ENCODE measurements around the gene MPND. TPM values are rescaled to one million over a fixed set of nuclear protein-coding genes. Genes with fewer than 3 reads are reported as not detected.
A peak's percentile ranks its signal among the peaks of the same experiment; 100 is the strongest.

Gene MPND
- total RNA-seq, 3 donors from 2014 or later = 6.1 to 7.7 (median 7.5) TPM

- intact Hi-C loops (cut with DNase I; ENCODE audit: low total_unique reads) = no loop called here
- DNase-seq (ENCODE audit: low spot score in 2 of 2) = no peak
- H3K4me3 ChIP-seq = peak overlapping the region; percentile 19 to 95 (median 89)
- H3K27me3 ChIP-seq = no peaks in the 10 kb centered on the region
- peaks cover 8 to 13% of the 10 kb centered on the region in 2 donors for H3K4me1 ChIP-seq
- no peaks in the 10 kb centered on the region for H3K9me3 ChIP-seq
- peak overlapping the region; percentile 90 to 97 for H3K27ac ChIP-seq
- H3K36me3 ChIP-seq = no peaks in the 10 kb centered on the region
- TF ChIP-seq CTCF (IDR thresholded peaks at IDR 0.05) = no peak
- no peak for TF ChIP-seq POLR2AphosphoS5 (IDR thresholded peaks at IDR 0.05)
- no peak for TF ChIP-seq POLR2A (IDR thresholded peaks at IDR 0.05)
Observed at GRCh38 chr19:4401769-4402170, 58.4 kb downstream of the MPND start.

DNA sequence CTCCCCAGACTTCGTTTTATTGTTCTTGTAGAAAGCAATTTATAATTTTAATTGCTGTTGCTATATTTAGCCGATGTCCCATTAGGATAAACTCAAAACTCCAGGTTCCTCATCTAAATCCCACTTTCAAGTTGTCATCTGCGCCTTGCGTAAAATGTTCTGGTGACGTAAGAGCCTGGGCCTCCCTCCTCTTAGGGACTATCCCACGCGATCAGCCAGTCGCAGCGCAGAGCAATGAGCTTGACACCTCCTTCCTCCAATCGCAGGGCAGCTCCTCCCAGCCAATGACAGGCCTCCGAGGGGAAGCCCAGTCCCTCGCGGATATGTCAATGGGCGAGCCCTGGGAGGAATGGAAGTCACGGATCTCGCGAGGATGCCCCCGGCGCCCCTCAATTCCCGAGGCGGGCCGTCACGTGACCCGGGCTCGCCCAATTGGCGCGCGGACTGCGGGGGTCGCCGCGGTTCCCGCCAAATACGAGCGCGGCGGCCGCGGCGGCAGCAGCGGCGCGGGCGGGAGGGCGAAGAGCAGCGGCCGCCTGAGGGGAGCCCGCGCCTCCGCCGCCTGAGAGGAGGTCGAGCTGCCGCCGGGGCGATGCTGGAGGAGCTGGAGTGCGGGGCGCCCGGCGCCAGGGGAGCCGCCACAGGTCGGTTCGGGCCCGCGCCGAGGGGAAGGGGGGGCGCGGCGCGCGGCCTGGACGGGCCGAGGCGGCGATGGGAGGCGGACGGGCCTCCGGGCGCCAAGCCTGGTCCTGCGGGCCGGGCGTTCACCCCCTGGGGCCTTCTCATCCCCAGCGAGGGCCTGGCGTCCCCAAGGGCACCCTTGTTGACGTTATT is 59.0 kb downstream of the MPND start, which contains the start of gene CHAF1A:
Gene CHAF1A, plus strand, starts transcription at position 470 of the 834 bp plus-strand sequence. Its CDS starts 123 bp downstream, at position 593.
- Histone ChIP-seq H3K4me3 (peak within 1 kb of the TSS; percentile 62 to 95 (median 89)), H3K9me3 (no peaks in the 10 kb centered on the region), H3K27ac (peak within 1 kb of the TSS; percentile 90 to 97), H3K36me3 (no peaks in the 10 kb centered on the region), H3K4me1 (peaks cover 8 to 13% of the 10 kb centered on the region in 2 donors), H3K27me3 (no peaks in the 10 kb centered on the region)
- intact Hi-C loops (cut with DNase I; ENCODE audit: low total_unique reads) = no loop called here
- peak; percentile 99 to 100 for DNase-seq (ENCODE audit: low spot score in 2 of 2)
- TF ChIP-seq CTCF (IDR thresholded peaks at IDR 0.05) = no peak
- peak; percentile 38 to 94 (median 93) for TF ChIP-seq POLR2AphosphoS5 (IDR thresholded peaks at IDR 0.05)

- H3K27ac ChIP-seq = peak overlapping the region; percentile 90 to 97
- no peaks in the 10 kb centered on the region for H3K9me3 ChIP-seq
- H3K4me3 ChIP-seq = peak overlapping the region; percentile 62 to 95 (median 89)
- DNase-seq (ENCODE audit: low spot score in 2 of 2) = no peak
- no peaks in the 10 kb centered on the region for H3K27me3 ChIP-seq
- intact Hi-C loops (cut with DNase I; ENCODE audit: low total_unique reads) = no loop called here
- TF ChIP-seq POLR2A (IDR thresholded peaks at IDR 0.05) = no peak
- no peak for TF ChIP-seq CTCF (IDR thresholded peaks at IDR 0.05)
- no peak for TF ChIP-seq POLR2AphosphoS5 (IDR thresholded peaks at IDR 0.05)
- peaks cover 8 to 13% of the 10 kb centered on the region in 2 donors for H3K4me1 ChIP-seq
- no peaks in the 10 kb centered on the region for H3K36me3 ChIP-seq
Observed at GRCh38 chr19:4403005-4403761, 59.8 kb downstream of the MPND start.

- no peak for TF ChIP-seq POLR2AphosphoS5 (IDR thresholded peaks at IDR 0.05)
- no peak for TF ChIP-seq POLR2A (IDR thresholded peaks at IDR 0.05)
- TF ChIP-seq CTCF (IDR thresholded peaks at IDR 0.05) = no peak
- H3K27me3 ChIP-seq = no peaks in the 10 kb centered on the region
Observed at GRCh38 chr19:4405977-4406376, 62.6 kb downstream of the MPND start.

More at GRCh38 chr19:4405977-4406376, 62.6 kb downstream of the MPND start:
- H3K27ac ChIP-seq = no peak overlapping the region
- no peaks in the 10 kb centered on the region for H3K36me3 ChIP-seq
- H3K4me1 ChIP-seq = peaks cover 8% of the 10 kb centered on the region in 2 donors
- intact Hi-C loops (cut with DNase I; ENCODE audit: low total_unique reads) = loop anchor here (1.0 kb wide), 1 partner anchor 39 kb away; no protein-coding TSS in a partner anchor
- H3K4me3 ChIP-seq = no peak overlapping the region
- no peak for DNase-seq (ENCODE audit: low spot score in 2 of 2)
- no peaks in the 10 kb centered on the region for H3K9me3 ChIP-seq
